Fibroblast of lung (primary cell): Measurements from ENCODE around the gene DSCAML1.

Experiments
- CTCF ChIP-seq, 2 donors: IDR thresholded peaks in 1 of 2; conservative IDR thresholded peaks in 1 of 2; 1 replicate in 1 of 2; 2 replicates in 1 of 2; pipeline ENCODE4 v1.5.1; 2011 to 2012; ENCODE audit warnings: low read length in 2 of 2, control low read depth in 1 of 2, inconsistent platforms in 1 of 2, low read depth in 1 of 2, mild to moderate bottlenecking in 1 of 2
- EZH2 ChIP-seq: IDR thresholded peaks from 2 replicates; pipeline ENCODE4 v1.5.1; 2012; ENCODE audit warnings: low read length, control low read depth, mild to moderate bottlenecking; ENCODE audit errors: missing control alignments

- TF ChIP-seq CTCF (conservative IDR thresholded peaks at IDR 0.05 in 1 of 2, IDR thresholded peaks at IDR 0.05 in 1 of 2; ENCODE audit: low read depth in 1 of 2, low read length in 2 of 2) (no peak), EZH2 (no peak)
Measured at GRCh38 chr11:117423046-117423575, 373.9 kb downstream of the DSCAML1 start.
